ENCODE results near the gene ANP32A. TPM values are rescaled to one million over a fixed set of nuclear protein-coding genes. Genes with fewer than 3 reads are reported as not detected.

ANP32A gene
- total and polyA plus RNA-seq, 9 donors, result 29.4 to 158 (median 86.3) TPM

- Histone ChIP-seq H3K4me1 (ENCODE audit: insufficient read depth) (no peaks in the 10 kb centered on the region), H3K4me3 (no peak overlapping the region), H3K36me3 (no peaks in the 10 kb centered on the region), H3K27me3 (no peaks in the 10 kb centered on the region), H3K9me3 (no peaks in the 10 kb centered on the region), H3K27ac (no peak overlapping the region)
- intact Hi-C loops (cut with DNase I), result no loop called here
- peak in 1 of 5 donors; percentile 36 for DNase-seq
- no peak for TF ChIP-seq EP300 (IDR thresholded peaks at IDR 0.05)
- no peak for TF ChIP-seq POLR2A (IDR thresholded peaks at IDR 0.05)
- no peak for TF ChIP-seq CTCF (IDR thresholded peaks at IDR 0.05)
- WGBS, 3 donors, result 87 to 89% (median 89%) methylated on average over 17 of the region's 17 CpGs
Measured at GRCh38 chr15:68781766-68782588, 38.7 kb downstream of the ANP32A start.

GRCh38 chr15:68781217-68781616 lies 39.5 kb downstream of the ANP32A start:
- Histone ChIP-seq H3K27me3 (no peaks in the 10 kb centered on the region), H3K4me3 (no peak overlapping the region), H3K27ac (no peak overlapping the region), H3K36me3 (no peaks in the 10 kb centered on the region), H3K9me3 (no peaks in the 10 kb centered on the region), H3K4me1 (ENCODE audit: insufficient read depth) (peaks cover 5% of the 10 kb centered on the region)
- TF ChIP-seq EP300 (IDR thresholded peaks at IDR 0.05) (no peak), POLR2A (IDR thresholded peaks at IDR 0.05) (no peak), CTCF (IDR thresholded peaks at IDR 0.05) (no peak)
- DNase-seq, result no peak
- intact Hi-C loops (cut with DNase I), result no loop called here

DNA sequence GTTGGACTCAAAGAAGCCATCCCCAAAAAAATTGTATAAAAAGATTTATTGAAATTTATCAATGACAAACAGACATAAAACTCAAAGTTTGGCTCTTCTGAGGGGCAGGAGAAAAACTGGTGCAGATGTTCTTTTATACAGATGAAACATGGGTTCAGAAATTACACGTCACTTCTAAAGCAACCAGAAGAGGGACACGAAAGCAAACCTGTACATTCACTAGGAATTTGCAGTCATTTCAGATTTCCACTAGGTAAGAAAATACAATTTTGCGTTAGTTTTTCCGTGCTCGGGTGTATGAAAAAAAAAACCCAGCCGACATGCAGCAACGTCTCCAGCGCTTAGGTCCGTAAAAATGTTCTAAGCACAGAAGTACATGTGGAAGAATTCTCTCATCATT lies 41.8 kb downstream of the ANP32A start:
- Histone ChIP-seq H3K27me3 (no peaks in the 10 kb centered on the region), H3K4me1 (ENCODE audit: insufficient read depth) (peaks cover 13% of the 10 kb centered on the region), H3K36me3 (no peaks in the 10 kb centered on the region), H3K4me3 (no peak overlapping the region), H3K9me3 (no peaks in the 10 kb centered on the region), H3K27ac (no peak overlapping the region)
- intact Hi-C loops (cut with DNase I), result no loop called here
- no peak for DNase-seq
- WGBS, 3 donors, result 89 to 91% (median 90%) methylated on average over 9 of the region's 9 CpGs
- TF ChIP-seq EP300 (IDR thresholded peaks at IDR 0.05), result no peak
- TF ChIP-seq CTCF (IDR thresholded peaks at IDR 0.05), result no peak
- TF ChIP-seq POLR2A (IDR thresholded peaks at IDR 0.05), result no peak

DNA sequence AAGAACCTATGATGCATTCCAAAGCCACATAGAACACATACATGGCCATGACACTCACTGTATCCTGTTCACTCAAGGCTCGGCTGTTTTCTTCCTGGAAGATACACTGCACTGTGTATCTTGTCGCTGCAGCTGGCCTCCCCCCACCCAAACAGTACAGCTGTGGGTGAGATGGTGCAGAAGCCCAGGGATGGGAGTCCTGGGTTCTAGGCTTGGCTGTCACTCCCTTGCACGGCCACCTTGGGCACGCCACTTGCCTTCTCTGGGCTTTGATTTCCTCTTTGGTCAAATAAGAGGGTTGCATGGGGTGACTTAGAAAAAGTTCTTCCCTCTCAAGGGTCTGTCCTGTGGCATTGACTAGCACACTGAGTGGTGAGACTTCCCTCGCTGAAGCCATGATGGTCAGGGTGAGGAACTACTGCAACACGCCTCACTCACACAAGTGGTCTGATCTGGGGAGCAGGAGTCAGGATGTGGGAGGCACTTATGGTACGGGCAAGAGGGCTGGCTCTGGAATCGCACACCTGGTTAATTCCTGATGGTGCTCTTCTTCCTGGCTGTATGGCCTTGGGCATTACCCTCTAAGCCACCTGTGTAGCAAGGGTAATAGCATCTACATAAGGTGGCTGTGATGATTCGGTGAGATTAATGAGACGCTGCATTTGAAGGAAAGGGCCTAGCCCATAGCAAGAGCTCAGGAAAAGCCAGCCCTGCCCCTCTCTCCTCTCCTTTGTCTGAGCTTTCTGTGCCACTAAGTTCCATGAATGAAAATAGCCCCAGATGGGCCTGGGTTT lies 44.0 kb downstream of the ANP32A start:
- no peaks in the 10 kb centered on the region for H3K36me3 ChIP-seq
- peaks cover 13% of the 10 kb centered on the region for H3K4me1 ChIP-seq (ENCODE audit: insufficient read depth)
- no peak for DNase-seq
- peak overlapping the region in 1 of 2 donors; percentile 57 for H3K27ac ChIP-seq
- no peak overlapping the region for H3K4me3 ChIP-seq
- 80 to 84% (median 81%) methylated on average over 10 of the region's 10 CpGs for WGBS, 3 donors
- H3K27me3 ChIP-seq, result no peaks in the 10 kb centered on the region
- intact Hi-C loops (cut with DNase I), result loop anchor here in 1 of 4 donors (2.0 kb wide), 1 partner anchor 42 kb away; no protein-coding TSS in a partner anchor
- no peaks in the 10 kb centered on the region for H3K9me3 ChIP-seq
- TF ChIP-seq CTCF (IDR thresholded peaks at IDR 0.05), result no peak
- no peak for TF ChIP-seq EP300 (IDR thresholded peaks at IDR 0.05)
- no peak for TF ChIP-seq POLR2A (IDR thresholded peaks at IDR 0.05)
